Activated CD4-positive, CD25-positive, alpha-beta regulatory T cell (primary cell): ENCODE measurements around the gene IGSF23.
"Not testable (repeated sequence)": the region's sequence is repeated elsewhere in the genome, so short reads cannot be mapped to it uniquely, and the experiment has no call there.

Source experiments
- DNase-seq, 4 experiments: peaks; one replicate each; lab custom pipeline; 2025; lab: John Stamatoyannopoulos, UW

The IGSF23 gene

DNA sequence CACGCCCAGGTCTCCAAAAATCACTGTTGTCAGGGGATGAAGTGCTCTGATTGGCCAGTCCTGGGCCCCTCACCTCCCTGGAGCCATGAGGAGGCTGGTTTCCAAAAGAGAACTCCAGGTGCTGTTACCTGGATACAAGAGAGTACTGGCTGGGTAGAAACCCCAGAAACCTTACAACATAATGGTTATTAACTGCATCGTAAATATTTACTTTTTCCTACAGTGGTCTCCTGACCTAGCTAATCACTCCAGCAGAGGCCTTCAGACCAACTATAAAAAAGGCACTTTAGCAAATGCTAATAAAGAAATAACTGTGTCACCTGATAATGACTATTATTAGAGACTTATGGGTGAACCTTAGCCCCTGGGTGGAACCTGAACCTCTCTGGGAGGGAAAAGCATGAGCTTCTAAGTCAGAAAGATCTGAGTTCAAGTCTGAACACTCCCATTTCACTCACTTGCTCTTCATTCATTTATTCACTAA, 1.5 kb upstream of the IGSF23 start:
- no peak for DNase-seq

DNA sequence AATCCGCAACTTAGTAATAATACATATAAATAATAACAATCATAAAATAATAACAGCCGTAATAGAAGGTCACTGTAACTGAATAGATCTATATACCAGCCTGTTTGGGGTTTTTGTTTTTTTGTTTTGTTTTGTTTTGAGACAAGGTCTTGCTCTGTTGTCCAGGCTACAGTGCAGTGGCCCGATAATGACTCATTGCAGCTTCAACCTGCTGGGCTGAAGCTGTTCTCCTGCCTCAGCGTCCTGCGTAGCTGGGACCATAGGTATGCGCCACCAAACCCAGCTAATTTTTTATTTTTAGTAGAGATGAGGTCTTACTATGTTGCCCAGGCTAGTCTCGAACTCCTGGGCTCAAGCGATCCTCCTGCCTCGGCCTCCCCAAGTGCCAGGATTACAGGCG, 950 bp downstream of the IGSF23 start:
- DNase-seq = no peak

DNA sequence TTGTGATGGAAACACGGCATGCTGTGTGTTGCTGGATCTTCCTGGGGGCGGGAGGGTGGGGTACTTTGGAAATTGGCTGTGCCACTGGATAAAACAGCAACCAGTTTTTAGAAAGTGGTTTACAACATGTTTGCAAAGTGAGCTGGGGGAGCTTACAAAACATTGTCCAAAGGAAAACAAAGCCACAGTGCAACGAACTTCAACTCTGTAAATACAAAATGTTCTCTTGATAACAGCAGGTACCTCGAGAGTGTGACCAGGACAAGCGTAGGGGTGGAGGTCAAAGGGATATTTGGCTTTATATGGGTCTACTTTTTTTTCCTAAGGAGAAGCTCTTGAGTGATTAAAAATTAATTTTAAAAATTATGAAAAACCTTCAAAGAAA, 2.5 kb downstream of the IGSF23 start:
- no peak for DNase-seq

DNA sequence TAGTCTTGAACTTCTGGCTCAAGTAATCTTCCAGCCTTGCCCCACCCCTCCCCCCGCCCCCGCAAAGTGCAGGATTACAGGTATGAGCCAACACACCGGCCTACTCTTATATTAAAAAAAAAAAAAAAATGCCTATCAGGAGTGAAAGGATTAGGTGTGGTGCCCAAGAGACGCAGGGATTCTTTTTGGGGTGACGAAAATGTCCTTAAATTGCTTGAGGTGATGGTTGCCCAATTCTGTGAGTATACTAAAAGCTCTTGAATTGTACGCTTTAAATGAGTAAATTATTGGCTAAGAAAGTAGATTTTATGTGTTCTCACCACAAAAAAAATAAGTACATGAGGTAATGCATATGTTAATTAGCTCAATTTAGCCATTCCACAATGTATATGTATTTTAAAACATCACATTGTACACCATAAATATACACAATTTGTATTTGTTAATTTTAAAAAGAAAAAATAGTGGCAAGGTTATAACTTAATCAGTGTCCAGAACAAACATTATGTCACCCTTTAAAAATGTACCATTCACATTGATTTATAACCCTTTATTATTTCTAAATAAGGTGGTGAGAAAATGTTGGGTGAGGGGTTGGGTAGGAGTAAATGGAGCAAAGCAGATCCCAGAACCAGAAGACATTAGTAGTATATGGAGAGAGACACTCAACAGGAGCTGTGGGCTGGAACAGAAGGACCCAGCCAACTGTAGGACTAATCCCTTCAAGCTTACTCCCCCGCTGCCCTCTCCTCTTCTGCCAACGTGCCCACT, 3.9 kb downstream of the IGSF23 start:
- DNase-seq = no peak

DNA sequence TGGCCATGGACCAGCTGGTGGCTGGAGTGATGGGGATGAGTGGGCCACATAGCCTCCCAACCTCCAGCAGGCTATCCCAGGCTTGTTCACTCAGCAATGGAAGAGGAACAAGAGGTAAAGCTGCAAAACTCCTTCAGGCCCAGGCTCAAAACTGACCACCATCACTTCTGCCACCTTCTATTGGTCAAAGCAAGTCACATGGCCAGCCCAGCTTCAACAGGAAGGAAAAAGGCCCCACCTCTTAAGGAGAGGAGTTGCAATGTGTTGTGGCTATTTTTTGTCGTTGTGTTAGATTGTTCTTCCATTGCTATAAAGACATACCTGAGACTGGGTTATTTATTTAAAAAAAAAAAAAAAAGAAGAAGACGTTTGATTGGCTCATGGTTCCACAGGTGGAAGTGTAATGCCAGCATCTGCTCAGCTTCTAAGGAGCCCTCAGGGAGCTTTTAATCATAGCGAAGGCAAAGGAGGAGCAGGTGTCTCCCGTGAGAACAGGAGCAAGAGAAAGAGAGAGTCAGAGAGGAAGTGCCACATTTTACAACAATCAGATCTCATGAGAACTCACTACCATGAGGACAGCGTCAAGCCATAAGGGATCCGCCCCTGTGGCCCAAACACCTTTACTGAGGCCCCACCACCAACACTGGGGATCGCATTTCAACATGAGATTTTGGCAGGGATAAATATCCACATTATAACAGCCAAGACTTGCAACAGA, 5.4 kb downstream of the IGSF23 start:
- DNase-seq = no peak

DNA sequence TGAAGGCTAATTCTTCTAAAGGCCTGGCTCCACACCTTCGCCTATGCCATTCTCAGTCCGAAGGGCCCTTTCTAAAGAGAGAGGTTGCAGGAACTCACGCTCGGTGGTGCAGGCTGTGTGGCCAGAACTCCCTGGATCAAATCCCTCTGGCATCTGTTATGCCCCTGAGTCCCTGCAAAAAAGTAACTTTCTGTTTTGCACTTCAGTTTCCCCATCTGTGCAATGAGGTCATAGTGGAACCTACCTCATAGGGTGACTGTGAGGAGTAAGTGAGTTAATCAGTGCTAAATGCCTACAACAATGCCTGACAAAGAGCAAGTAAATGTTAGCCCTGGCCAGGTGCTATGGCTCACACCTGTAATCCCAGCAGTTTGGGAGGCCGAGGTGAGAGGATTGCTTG, 7.3 kb downstream of the IGSF23 start:
- no peak for DNase-seq

DNA sequence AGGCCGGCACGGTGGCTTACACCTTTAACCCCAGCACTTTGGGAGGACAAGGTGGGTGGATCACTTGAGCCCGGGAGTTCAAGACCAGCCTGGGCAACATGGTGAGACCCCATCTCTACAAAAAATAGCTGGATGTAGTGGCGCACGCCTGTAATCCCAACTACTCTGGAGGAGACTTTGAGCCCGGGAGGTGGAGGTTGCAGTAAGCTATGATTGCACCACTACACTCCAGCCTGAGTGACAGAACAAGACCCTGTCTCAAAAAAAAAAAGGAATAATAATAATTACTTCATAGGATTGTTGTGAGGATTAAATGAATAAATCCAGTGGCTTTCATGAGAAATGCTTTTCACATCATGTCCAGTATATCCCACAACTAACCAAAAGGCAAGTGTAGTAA, 8.0 kb downstream of the IGSF23 start:
- no peak for DNase-seq

DNA sequence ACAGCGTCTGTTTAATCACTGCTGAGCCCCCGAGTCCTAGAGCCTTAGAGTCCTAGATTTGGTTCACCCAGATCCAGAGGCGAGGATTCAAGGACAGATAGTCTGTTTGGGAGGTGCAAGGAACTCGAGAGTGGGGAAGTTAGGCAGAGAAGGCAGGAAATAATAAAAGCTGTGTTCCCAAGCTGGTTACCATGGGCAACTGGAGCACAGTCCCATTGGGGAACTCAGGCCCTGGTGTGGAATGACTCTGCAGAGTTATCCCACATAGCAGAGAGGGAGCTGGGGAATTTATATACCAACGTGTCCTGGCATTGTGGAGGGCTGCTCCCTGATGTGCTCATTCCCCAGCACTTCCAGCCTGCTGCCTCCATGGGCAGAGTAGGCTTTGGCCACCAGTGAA, 9.7 kb downstream of the IGSF23 start:
- no peak for DNase-seq

DNA sequence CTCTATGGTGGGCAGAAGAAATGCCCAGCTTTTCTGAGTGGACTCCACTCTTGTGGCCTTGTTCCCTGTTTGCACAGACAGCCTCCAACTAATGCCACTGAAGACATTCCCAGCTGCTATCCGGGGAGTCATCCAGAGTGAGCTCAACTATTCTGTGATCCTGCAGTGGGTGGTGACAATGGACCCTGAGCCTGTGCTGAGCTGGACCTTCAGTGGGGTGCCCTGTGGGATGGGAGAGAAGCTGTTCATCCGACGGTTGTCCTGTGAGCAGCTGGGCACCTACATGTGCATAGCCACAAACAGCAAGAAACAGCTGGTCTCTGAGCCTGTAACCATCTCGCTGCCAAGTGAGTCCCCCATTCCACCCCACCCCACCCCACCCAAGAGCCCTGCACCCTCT, 10.3 kb downstream of the IGSF23 start:
- DNase-seq = no peak

DNA sequence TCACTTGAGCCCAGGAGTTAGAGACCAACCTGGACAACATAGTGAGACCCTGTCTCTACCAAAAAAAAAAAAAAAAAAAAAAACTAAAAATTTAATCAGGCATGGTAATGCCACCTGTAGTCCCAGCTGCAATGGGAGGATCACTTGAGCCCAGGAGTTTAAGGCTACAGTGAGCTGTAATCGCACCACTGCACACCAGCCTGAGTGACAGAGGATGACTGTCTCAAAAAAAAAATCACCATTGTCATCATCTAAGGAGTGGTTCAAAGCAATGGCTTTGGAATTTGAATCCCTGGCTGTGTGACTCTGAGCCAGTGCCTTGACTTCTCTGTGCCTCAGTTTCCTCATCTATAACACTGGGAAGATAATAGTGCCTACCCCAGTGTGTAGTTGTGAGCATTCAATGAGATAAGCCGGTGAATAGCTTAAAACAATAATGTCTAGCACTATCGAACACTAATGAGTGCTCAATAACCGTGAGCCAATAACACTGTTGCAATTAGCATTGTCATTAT, 11.5 kb downstream of the IGSF23 start:
- no peak for DNase-seq

DNA sequence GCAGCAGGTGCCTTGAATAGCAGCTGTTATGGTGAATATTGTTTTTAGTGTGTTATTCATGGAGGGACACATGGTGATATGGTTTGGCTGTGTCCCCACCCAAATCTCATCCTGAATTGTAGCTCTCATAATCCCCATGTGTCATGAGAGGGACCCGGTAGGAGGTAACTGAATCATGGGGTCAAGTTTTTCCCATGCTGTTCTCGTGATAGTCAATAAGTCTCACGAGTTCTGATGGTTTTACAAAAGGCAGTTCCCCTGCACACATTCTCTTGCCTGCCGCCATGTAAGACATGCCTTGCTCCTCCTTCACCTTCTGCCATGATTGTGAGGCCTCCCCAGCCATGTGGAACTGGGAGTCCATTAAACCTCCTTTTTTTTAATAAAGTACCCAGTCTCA, 12.3 kb downstream of the IGSF23 start:
- not testable (repeated sequence) for DNase-seq

DNA sequence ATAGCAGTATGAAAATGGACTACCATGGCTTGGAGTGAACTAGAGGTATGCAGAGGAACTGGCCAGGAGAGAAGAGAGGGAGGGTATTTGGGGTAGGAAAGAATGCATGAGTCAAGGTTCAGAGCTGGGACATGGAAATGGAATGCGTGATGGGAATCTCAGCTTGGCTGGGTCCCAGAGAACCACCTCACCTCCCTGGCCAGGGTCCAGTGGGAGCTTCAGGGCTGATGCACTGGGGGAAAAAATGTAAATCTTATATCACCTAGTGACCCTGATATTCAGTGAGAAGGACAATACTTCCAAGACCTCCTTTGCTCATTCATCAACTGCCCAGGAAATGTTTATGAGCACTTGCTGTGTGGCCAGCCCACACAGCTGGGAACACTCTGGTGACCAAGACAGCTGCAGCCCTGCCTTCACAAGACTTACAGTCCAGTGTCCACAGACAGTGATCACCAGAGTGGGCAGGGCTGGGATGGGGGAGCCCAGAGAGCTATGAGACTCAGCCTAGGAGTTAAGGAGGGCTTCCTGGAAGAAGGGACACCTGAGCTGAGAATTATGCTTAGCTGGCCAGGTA, 12.8 kb downstream of the IGSF23 start:
- DNase-seq = no peak

DNA sequence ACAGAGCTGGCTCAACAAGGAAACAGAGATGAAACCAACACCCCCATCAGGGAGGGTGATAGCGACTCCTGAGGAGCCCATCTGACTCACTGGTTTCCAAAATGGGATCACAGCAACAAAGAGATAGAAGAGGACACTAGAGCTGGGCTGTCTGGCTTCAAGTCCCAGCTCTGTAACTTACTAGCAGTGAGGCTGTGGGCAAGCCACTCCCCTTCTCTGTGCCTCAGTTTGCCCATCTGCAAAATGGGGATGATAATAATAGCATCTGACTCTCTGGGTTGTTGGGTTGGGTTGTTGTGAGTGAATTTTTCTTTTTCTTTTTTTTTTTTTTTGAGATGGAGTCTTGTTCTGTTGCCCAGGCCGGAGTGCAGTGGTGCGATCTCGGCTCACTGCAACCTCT, 14.3 kb downstream of the IGSF23 start:
- no peak for DNase-seq

DNA sequence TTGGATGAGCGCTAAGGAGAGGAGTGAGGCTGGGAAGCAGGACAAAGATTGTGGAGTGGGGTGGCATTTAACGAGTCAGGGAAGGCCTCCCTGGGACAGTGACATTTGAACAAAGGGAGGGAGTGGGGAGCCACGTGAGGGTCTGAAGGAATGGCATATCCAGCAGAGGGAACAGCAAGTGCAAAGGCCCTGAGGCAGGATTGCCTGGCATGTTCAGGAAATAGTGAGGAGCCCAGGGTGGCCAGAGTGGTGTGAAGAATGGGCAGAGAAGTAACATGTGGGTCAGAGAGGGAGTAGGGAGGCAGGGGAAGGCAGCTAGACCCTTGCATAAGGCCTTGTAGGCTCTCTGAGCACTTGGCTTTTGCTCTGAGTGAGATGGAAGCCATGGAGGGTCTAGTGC, 15.4 kb downstream of the IGSF23 start:
- DNase-seq = no peak

DNA sequence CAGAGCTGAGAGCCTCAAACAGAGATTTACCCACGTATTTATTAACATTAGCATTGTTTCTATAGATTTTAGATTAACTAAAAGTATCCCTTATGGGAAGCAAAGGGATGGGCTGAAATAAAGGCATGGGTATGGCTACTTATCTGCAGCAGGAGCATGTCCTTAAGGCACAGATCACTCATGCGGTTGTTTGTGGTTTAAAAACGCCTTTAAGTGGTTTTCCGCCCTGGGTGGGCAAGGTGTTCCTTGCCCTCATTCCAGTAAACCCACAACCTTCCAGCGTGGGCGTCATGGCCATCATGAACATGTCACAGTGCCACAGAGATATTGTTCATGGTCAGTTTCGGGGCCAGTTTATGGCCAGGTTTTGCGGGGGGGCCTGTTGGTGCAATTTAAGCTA, 18.2 kb downstream of the IGSF23 start:
- not testable (repeated sequence) for DNase-seq

DNA sequence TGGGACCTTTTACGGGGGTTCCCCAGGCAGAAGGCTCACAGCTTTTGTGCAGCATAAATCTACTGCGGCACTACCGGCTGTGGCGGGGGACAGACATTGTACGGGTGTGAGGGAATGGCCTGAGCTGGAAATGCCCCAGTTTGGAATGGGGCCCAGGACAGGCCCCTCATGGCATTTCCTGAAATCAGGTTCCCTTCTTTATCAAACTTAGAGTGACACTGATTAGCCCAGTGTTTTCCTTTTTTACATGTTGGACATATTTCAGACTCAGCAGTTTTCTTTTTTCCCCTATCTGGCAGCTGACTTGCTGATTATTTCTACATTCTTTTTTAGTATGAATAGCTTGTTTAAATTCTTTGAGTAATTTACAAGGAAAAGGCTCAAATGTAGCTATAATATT, 20.7 kb downstream of the IGSF23 start:
- DNase-seq = not testable (repeated sequence)

DNA sequence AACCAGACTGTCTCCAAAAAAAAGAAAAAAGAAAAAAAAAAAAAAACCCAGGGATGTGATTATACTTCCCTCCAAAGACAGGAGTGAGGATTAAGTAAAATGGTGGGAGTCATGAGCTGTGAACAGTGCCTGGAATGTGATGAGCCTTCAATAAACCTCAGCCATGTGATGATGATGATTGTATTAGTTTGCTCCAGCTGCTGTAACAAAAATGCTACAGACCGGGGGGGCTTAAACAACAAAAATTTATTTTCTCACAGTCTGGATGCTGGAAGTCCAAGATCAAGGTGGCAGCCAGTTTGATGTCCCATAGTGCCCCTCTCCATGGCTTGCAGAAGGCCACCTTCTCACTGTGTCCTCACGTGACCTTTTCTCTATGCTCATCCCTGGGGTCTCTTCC, 21.4 kb downstream of the IGSF23 start:
- no peak for DNase-seq

DNA sequence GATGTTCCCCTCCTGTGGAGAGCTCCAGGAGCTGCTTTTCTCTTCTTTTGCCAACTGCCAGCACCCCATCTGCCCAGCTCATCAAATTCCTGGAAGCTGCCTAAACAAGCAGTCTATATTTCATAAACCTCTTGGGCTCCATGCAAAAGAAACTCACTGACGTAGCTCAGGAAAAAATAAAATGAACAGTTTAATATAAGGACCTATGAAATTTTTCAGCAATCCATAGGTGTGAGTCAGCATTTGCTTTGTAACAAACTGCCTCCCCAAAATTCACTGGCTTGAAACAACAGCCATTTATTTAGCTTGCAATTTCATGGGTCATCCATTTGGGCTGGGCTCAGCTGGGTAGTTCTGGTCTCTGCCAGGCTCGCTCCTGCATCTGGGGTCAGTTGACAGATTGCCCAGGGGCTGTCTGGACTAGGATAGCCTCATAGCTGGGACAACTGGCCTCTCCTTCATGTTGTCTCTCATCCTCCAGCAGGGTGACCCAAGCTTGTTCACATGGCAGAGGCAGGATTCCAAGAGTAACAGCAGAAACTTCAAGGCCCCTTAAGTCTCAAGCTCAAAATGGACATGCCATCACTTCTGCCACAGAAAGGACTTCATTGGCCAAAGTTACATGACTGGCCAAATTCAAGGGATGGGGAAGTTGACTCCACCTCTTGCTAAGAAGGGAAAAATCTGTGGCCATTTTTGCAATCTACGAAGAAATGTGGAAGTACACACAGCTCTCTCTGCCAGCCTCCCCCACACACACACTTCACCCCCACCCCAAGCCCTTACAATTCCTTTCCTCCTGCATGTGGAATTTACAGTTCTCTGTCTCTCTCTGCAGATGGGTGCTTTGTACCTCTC, 22.4 kb downstream of the IGSF23 start:
- no peak for DNase-seq

DNA sequence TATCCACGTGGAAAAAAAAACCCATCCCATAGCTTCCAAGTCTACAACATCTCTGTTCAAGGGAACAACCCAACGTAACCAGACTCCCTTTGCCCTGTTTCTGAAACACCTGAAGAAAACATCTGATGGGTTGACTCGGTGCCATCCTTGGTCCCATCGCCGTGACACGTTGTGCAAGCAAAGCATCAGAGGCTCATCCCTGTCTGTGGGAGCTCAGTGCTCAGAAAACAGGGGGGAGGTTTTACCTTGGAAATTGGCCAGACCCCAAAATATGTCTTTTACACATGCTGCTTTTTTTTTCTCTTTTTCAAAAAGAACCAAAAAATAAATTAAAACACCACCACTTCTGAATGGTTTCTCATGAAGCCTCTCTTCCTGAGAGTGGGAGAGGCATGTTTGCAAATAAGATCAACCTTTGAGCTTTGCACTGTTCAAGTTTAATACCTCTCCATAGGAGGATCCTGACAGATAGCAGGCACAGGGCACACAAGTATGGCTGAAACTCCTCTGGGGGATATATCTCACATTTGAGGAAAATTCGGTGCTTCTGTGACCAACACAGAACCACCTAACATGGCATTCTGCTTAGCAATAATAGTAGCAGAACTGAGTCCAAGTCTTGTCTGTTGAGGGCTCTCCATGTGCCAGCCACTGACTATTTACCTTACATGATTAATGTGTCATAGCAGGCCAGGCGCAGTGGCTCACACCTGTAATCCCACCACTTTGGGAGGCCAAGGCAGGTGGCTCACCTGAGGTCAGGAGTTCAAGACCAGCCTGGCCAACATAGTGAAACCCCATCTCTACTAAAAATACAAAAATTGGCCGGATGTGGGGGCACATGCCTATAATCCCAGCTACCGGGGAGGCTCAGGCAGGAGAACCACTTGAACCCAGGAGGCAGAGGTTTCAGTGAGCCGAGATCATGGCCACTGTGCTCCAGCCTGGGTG, 23.4 kb downstream of the IGSF23 start:
- DNase-seq = no peak

DNA sequence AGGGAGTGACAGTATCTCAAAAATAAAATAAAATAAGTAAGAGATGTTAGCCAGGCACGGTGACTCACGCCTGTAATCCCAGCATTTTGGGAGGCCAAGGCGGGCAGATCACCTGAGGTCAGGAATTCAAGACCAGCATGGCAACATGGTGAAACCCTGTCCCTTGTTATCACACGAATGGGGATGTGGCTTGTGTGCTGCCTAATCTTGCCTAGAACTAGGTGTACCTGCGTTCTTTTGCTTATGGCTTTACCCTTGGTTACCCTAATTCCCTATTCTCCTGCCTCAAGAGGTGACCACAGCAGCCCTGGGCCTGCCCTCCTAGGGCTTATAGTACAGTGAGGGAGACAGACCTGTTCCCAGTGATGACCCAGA, 24.0 kb downstream of the IGSF23 start:
- DNase-seq = no peak

DNA sequence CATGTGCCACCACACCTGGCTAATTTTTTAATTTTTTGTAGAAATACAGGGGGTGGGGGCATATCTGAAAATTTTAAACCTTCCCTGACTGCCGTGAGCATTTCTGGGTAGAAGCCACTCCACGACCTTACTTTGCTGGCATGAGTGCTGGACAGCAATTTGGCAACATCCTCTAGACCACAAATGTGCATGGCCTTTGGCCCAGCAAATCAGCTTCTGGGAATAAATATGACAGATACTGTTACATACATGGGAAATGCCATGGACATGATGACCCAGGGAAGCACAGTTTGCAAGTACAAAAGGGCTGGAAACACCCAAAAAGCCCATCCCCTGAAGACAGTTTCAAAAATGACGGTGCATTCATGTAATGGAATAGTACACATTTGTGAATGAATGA, 27.2 kb downstream of the IGSF23 start:
- DNase-seq = no peak
